Lung microvascular endothelial cell (primary cell): Measurements from ENCODE around the gene PAF1. TPM values are rescaled to one million over a fixed set of nuclear protein-coding genes. Genes with fewer than 3 reads are reported as not detected.
"Not testable (repeated sequence)": the region's sequence is repeated elsewhere in the genome, so short reads cannot be mapped to it uniquely, and the experiment has no call there.

ENCODE experiments used
- DNase-seq, 2 donors: peaks; one replicate each; pipeline versions ENCODE4 v3.0.0 to v3.0.0-alpha.2; 2010; ENCODE audit warnings: low read depth in 2 of 2
- total RNA-seq: library from RNA; depleted of rRNA; stranded (reverse); fragments of >200 nt; gene quantifications from 2 replicates; pipeline ENCODE4 v1.2.1, GENCODE V29; 2014

Gene PAF1
- total RNA-seq, 1 donor from 2014 or later, result 23.6 TPM

- DNase-seq, result no peak
Observed at GRCh38 chr19:39382991-39383828, 7.7 kb downstream of the PAF1 start.

- DNase-seq, result no peak
Observed at GRCh38 chr19:39381910-39382611, 8.8 kb downstream of the PAF1 start.

DNA sequence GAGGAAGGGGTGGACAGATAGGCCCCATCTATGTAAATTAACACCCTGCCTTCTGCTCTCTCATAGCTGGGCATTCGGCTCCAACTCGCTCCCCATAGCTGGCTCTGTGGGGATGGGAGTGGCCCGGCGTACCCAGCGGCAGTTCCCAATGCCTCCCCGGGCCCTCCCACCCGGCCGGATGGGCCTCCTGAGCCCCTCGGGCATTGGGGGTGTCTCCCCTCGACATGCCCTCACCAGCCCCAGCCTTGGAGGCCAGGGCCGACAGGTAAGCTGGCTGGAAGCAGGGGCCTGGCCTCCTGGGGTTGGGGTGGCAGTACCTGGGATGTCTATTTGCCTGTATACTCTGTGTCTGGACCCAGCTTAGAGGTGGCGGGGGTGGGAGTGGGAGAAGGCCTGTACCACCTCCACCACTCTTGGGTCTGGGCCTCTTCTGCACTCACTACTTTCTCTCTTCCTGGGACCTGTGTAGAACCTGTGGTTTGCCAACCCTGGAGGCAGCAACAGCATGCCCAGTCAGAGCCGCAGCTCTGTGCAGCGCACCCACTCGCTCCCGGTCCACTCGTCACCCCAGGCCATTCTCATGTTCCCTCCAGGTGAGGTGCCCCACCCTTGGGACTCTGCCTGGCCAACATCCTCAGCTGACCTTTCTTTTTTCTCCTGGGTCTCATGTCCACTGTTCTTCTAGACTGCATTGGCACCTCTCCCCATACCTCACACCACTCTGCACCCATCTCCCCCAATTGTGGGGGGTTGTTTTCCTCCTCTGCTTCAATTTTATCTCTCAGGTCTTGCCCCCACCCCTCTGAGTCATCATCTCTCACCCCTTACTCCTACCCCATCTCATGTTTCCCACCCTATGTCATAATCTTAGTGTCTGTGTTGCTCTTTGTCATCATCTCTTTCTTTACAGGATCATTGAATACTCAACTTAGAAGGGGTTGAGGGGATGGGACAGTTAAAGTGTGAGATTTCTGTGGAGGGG lies 10.1 kb downstream of the PAF1 start:
- no peak for DNase-seq

DNA sequence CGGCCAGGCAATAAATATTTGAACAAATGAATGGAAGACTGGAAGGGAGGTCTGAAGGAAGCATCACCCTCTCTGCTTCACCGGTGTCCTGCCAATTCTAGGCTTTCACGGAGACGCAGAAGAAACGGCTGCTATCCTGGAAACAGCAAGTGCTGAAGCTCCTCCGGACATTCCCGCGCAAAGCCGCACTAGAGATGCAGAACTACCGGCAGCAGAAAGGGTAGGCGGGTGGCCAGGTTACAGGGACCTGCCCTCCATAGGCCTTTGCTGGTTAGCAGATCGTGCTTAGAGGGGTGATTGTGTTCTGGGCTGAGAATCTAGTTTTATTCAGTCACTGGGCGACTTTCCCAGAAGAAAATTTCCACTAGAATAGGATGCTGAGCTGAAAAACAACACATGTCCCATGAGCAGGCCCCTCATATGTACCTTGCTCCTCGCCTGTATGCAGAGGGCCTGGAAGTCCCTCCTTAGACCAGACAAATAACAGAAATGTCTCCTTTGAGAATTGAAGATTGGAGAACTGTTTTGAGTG lies 11.0 kb downstream of the PAF1 start:
- DNase-seq, result no peak

- not testable (repeated sequence) for DNase-seq
Observed at GRCh38 chr19:39379366-39379765, 11.5 kb downstream of the PAF1 start.

- no peak for DNase-seq
Observed at GRCh38 chr19:39377373-39378362, 13.2 kb downstream of the PAF1 start.

GRCh38 chr19:39375929-39376328 lies 15.0 kb downstream of the PAF1 start:
- no peak for DNase-seq

DNA sequence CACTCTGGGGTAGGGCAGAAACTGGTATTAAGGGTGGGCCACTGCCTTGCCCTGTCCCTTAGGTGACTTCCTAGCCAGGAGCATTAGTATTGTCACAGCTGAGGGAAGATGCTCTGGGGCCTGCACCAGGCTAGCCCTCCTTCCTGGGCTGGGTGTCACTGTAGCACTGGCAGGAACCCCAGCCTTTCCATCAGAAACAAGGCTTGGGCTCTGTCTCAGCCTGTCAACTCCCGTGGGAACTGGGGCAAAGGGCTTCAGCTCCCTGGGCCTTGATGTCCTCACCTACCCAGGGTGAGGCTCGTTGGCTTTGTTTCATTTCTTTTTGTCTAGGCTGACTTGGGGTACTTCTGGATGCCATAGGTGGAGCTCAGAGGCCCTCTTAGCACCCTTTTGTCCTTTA lies 18.0 kb downstream of the PAF1 start:
- peak in 1 of 2 donors; percentile 50 for DNase-seq

GRCh38 chr19:39372047-39372802 lies 18.7 kb downstream of the PAF1 start:
- DNase-seq, result peak in 1 of 2 donors; percentile 87

GRCh38 chr19:39370735-39371134 lies 20.2 kb downstream of the PAF1 start:
- no peak for DNase-seq

DNA sequence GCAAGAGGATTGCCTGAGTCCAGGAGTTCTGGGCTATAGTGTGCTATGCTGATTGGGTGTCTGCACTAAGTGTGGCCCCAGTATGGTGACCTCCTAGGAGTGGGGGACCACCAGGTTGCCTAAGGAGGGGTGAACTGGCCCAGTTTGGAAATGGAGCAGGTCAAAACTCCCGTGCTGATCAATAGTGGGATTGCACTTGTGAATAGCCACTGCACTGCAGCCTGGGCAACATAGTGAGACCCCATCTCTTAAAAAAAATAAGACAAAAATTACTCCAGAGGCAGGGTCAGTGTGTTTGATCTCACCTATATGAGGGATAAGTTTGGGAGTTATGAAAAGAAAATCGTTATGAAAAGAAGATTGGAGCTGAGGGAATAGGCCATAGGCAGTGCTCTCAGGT lies 21.7 kb downstream of the PAF1 start:
- DNase-seq, result no peak

DNA sequence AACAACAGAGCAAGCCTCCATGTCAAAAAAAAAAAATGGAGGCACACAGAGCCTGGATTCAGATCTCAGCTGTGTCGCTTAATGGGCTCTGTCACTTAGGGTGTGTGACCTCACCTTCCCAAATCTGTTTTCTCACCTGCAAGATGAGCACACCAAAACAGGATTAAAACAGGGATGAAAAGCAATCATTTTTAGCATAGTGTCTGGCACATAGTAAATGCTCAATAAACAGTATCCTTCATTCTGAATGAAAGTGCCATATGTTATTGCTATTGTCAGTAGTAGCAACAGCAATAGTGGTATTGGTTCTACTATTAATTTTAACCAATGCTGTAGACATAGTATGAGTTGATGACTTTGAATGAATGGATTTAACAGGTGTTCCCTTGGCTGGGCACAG lies 25.4 kb downstream of the PAF1 start:
- DNase-seq, result no peak

- DNase-seq, result peak in 1 of 2 donors; percentile 20
Observed at GRCh38 chr19:39363901-39364457, 26.9 kb downstream of the PAF1 start.

- peak in 1 of 2 donors; percentile 50 for DNase-seq
Observed at GRCh38 chr19:39362682-39363657, 27.9 kb downstream of the PAF1 start.

DNA sequence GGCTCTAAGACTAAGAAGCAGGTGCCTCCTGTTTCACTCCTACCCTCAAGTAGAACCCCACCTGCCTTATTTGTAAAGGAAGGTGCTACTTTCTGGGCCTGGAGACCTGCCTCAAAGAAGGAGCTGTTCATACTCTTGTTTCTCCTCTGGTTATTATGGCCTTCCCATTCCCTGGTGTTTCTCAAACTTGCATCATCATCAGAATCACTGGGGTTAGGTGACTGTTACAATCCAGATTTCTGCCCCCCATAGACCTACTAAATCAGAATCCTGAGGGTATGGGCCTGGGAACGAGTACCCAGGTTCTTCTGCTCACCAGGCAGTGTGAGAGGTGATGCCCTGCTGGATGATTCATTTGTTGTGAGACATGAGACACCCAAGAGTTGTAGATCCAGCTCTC lies 30.3 kb downstream of the PAF1 start:
- DNase-seq, result no peak

DNA sequence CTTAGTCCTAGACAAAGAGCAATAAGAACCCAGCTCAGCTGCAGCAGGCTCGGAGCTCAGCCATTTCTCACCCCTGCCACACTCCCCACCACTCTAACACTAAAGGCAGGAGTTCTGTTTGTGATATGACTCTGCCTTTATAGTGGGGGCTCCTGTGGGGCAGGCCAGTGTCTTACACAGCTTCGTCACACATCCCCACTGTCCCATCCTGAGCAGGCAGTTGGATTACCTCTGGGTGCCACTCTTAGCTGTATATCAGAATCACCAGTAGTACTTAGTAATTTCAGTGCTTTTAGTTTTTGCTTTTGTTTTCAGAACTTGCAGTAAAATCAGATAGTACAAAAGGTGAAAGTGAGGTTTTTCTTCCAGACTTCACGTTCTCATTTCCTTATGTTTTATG lies 31.9 kb downstream of the PAF1 start:
- DNase-seq, result no peak

GRCh38 chr19:39356647-39357046 lies 34.3 kb downstream of the PAF1 start:
- no peak for DNase-seq

GRCh38 chr19:39356073-39356472 lies 34.8 kb downstream of the PAF1 start:
- no peak for DNase-seq
